ENCODE measurements around the gene REPS2.

The REPS2 gene

GRCh38 chrX:16978193-16978984 is 31.9 kb downstream of the REPS2 start:
- no peak for DNase-seq (ENCODE audit: low read depth)
- H3K4me3 ChIP-seq (ENCODE audit: low read length), result no peak overlapping the region
- TF ChIP-seq CTCF (conservative IDR thresholded peaks at IDR 0.05; ENCODE audit: low read depth, low read length), result no peak

GRCh38 chrX:16979226-16979625 is 32.8 kb downstream of the REPS2 start:
- H3K4me3 ChIP-seq (ENCODE audit: low read length), result no peak overlapping the region
- no peak for TF ChIP-seq CTCF (conservative IDR thresholded peaks at IDR 0.05; ENCODE audit: low read depth, low read length)
- DNase-seq (ENCODE audit: low read depth), result no peak

- DNase-seq (ENCODE audit: low read depth), result no peak
- TF ChIP-seq CTCF (conservative IDR thresholded peaks at IDR 0.05; ENCODE audit: low read depth, low read length), result no peak
- no peak overlapping the region for H3K4me3 ChIP-seq (ENCODE audit: low read length)
Observed at GRCh38 chrX:16981209-16981608, 34.8 kb downstream of the REPS2 start.

- TF ChIP-seq CTCF (conservative IDR thresholded peaks at IDR 0.05; ENCODE audit: low read depth, low read length), result no peak
- H3K4me3 ChIP-seq (ENCODE audit: low read length), result no peak overlapping the region
- no peak for DNase-seq (ENCODE audit: low read depth)
Observed at GRCh38 chrX:16981980-16982379, 35.5 kb downstream of the REPS2 start.

- DNase-seq (ENCODE audit: low read depth), result no peak
- no peak overlapping the region for H3K4me3 ChIP-seq (ENCODE audit: low read length)
- no peak for TF ChIP-seq CTCF (conservative IDR thresholded peaks at IDR 0.05; ENCODE audit: low read depth, low read length)
Observed at GRCh38 chrX:16983051-16983450, 36.6 kb downstream of the REPS2 start.

- no peak overlapping the region for H3K4me3 ChIP-seq (ENCODE audit: low read length)
- TF ChIP-seq CTCF (conservative IDR thresholded peaks at IDR 0.05; ENCODE audit: low read depth, low read length), result no peak
- no peak for DNase-seq (ENCODE audit: low read depth)
Observed at GRCh38 chrX:16985286-16985685, 38.8 kb downstream of the REPS2 start.

GRCh38 chrX:16986169-16986568 is 39.7 kb downstream of the REPS2 start:
- H3K4me3 ChIP-seq (ENCODE audit: low read length), result no peak overlapping the region
- no peak for DNase-seq (ENCODE audit: low read depth)
- TF ChIP-seq CTCF (conservative IDR thresholded peaks at IDR 0.05; ENCODE audit: low read depth, low read length), result no peak

Measured in retinal pigment epithelial cell (primary cell).